Measurements from ENCODE around the gene CDC37L1.
A peak's percentile ranks its signal among the peaks of the same experiment; 100 is the strongest.

The CDC37L1 gene

DNA sequence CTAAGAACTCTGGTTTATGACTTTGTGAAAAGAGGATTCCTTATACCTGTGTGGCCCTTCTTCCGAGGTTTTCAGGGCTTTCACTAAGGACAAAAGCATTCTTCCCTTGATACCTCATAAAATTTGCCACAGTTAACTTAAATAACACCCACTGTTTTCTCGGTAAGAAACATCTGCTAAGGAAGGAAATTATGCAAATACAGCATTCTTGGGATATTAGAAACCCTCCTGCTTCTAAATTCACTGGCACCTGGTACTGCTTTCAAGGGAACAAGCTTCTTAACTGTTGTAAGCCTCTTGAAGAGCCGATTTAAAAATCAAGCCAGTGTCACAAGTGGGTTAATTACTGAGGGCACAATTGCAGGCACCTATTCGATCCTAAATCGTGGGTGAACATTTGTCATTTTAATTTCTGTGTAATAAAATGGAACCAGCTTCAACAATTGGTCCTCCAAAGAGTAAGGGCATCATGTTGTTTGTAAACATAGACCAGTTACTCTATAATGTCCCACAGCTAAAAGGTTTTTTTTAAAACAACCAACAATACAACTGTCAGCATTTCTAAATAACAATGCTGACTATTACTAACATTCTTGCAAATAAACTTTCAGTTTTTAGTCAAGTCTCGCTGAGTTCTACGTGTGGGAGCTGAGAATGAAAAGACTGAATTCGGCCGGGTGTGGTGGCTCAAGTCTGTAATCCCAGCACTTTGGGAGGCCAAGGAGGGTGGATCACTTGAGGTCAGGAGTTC lies 35.1 kb downstream of the CDC37L1 start:
- TF ChIP-seq POLR2A (IDR thresholded peaks at IDR 0.05; ENCODE audit: low read depth, low read length): no peak
- no peak for FAIRE-seq
- DNase-seq (ENCODE audit: insufficient read length, low spot score): no peak

DNA sequence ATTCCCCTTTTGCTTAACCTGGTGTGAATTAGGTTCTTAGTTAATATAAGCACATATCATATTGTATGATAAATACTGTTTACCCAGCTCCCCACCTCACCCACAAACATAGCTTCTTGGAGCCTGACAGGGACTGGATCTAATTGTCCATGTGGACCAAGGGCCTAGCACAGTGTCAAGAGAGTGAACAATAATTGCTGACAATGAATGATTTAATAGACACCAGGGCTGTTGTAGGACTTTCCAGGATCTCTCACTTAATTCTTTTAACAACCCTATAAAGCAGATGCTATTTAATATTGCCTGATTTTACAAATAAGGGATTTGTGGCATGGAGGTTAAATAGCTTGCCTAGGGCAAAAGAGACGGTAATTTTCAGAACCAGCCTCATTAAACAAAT lies 36.8 kb downstream of the CDC37L1 start:
- FAIRE-seq: no peak
- DNase-seq (ENCODE audit: insufficient read length, low spot score): no peak
- no peak for TF ChIP-seq POLR2A (IDR thresholded peaks at IDR 0.05; ENCODE audit: low read depth, low read length)

DNA sequence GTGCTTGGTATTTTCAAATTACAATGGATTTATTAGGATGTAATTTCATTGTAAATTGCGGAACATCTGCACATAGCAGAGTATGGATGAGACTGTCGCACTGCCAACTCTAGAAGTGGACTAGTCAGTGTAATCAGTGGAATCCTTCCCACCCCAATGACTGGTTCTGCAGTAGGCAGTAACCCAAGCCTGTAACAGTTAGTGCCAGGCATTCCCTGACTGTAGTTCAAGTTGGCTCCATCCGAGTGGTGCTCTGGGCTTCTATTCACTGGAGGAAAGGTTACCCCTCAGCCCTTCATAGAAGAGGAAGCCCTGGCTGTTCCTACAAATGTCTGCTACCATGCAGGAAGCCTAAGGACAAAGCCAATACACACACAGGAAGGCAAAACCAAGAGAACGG lies 38.4 kb downstream of the CDC37L1 start:
- DNase-seq (ENCODE audit: insufficient read length, low spot score) (no peak), FAIRE-seq (no peak)
- TF ChIP-seq POLR2A (IDR thresholded peaks at IDR 0.05; ENCODE audit: low read depth, low read length): no peak

DNA sequence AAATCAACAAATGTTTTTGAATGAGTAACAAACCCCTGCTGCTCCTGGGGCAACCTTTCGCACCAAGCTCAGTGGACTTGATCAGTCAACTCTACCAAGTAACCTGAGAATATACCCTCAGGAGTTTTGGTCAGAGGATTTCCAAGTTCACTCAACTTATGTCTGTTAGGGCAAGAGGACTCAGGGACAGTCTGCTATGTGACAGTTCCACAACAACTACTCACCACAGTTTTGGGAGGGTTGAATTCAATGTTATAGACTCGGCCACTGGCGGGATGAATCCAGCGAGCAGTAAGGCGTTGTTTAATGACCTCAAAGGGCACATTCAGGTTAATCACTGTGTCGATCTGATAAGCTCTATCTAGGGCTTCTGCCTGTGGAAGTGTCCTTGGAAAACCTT lies 39.5 kb downstream of the CDC37L1 start:
- DNase-seq (ENCODE audit: insufficient read length, low spot score) (no peak), FAIRE-seq (no peak)
- no peak for TF ChIP-seq POLR2A (IDR thresholded peaks at IDR 0.05; ENCODE audit: low read depth, low read length)

DNA sequence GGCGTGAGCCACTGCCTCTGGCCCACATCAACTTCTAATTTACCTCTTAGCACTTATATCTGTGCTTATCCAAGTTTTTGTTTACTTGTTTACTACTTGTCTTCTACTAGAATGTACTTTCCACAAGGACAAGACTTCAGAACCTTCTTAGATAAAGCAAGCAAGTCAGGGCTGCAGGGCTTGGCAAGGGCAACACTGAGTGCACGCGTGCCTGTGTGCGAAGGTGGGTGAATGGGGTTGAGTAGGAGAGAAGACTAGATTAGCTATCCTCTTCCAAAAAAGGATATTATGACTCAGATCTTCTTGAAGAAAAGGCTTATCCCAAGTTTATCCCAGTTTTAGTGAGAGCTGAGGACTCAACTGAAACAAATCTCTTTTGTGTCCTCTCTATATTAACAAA lies 42.4 kb downstream of the CDC37L1 start:
- DNase-seq (ENCODE audit: insufficient read length, low spot score): no peak
- FAIRE-seq: no peak
- no peak for TF ChIP-seq POLR2A (IDR thresholded peaks at IDR 0.05; ENCODE audit: low read depth, low read length)

DNA sequence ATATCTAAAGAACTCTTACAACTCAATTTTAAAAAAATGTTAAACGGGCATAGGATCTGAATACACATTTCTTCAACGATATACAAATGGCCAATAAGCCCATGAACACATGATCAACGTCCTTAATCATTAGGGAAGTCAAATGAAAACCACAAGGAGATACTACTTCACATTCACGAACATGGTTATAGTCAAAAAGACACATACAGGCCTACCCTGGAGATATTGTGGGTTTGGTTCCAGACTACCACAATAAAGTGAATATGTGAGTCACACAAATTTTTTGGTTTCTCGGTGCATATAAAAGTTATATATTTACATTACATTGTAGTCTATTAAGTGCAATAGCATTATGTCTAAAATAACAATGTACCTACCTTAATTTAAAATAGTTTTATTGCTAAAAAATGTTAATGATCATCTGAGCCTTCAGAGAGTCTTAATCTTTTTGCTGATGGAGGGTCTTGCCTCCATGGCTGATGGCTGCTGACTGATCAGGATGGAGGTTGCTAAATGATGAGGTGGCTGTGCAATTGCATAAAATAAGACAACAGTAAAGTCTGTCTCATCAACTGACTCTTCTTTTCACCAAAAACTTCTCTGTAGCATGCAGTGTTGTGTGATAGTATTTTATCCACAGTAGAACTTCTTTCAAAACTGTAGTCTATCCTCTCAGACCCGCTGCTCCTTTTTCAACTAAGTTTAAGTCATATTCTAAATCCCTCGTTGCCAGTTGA lies 46.5 kb downstream of the CDC37L1 start:
- no peak for TF ChIP-seq POLR2A (IDR thresholded peaks at IDR 0.05; ENCODE audit: low read depth, low read length)
- DNase-seq (ENCODE audit: insufficient read length, low spot score): no peak
- FAIRE-seq: no peak

DNA sequence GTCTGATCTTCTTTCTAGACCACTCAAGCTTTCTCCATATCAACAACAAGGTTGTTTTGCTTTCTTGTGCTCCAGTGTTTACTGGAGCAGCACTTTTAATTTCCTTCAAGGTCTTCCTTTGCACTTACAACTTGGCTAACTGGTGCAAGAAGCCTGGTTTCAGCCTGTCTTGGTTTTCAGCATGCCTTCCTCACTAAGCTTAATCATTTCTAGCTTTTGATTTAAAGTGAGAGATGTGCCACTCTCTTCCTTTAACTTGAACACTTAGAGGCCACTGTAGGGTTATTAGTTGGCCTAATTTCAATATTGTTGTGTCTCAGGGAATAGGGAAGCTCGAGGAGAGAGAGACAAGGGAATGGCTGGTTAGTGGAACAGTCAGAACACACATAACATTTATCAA lies 48.2 kb downstream of the CDC37L1 start:
- DNase-seq (ENCODE audit: insufficient read length, low spot score) (no peak), FAIRE-seq (no peak)
- no peak for TF ChIP-seq POLR2A (IDR thresholded peaks at IDR 0.05; ENCODE audit: low read depth, low read length)

DNA sequence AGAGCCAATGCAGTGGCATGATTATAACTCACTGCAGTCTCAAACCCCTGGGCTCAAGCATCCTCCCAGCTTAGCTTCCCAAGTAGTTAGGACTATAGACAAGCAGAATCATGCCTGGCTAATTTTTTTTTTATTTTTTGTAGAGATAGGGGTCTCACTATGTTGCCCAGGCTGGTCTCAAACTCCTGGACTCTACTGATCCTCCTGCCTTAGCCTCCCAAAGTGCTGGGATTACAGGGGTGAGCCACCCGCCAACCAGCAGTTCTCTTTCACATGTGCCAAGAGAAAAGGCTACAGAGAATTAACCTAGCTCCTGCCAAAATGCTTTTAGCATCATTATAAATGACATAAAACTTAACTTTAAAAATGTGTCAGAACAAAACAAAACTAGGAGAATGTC lies 53.5 kb downstream of the CDC37L1 start:
- FAIRE-seq: no peak
- DNase-seq (ENCODE audit: insufficient read length, low spot score): no peak
- no peak for TF ChIP-seq POLR2A (IDR thresholded peaks at IDR 0.05; ENCODE audit: low read depth, low read length)

DNA sequence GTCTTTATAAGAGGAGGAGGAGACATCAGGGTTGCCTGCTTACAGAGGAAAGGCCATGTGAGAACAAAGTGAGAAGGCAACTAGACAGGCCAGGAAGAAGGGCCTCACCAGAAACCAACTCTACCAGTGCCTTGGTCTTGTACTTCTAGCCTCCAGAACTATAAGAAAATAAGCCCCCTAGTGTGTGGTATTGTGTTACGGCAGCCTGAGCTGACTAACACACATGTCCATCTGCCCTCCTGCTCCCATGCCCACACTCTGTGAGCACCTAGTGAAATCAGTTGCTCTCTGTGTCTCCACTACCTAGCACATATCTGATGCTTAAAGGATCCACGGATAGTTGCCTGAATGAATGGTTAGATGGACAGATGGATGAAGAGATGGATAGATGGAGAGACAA lies 54.8 kb downstream of the CDC37L1 start:
- DNase-seq (ENCODE audit: insufficient read length, low spot score): no peak
- no peak for FAIRE-seq
- TF ChIP-seq POLR2A (IDR thresholded peaks at IDR 0.05; ENCODE audit: low read depth, low read length): no peak

DNA sequence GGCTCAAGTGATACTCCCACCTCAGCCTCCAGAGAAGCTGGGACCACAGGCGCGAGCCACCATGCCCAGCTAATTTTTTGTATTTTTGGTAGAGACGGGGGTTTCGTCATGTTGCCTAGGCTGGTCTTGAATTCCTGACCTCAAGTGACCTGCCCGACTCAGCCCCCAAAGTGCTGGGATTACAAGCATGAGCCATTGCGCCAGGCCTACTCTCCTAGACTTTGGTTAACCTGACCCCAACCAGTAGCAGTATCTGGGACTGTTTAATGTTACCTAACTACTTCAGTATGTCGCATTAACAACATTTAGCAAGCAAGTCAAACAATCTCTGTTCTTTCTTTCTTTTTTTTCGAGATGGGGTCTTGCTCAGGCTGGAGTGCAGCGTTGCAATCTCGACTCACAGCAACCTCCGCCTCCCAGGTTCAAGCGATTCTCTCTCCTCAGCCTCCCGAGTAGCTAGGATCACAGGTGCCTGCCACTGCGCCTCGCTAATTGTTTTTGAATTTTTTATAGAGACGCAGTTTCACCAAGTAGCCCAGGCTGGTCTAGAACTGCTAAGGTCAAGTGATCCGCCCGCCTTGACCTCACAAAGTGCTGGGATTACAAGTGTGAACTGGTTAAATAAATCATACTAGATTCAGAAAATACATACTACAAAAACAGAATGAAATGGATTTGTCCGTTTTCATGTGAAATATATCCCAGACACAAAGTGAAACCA lies 59.7 kb downstream of the CDC37L1 start:
- DNase-seq (ENCODE audit: insufficient read length, low spot score): no peak
- FAIRE-seq: no peak

DNA sequence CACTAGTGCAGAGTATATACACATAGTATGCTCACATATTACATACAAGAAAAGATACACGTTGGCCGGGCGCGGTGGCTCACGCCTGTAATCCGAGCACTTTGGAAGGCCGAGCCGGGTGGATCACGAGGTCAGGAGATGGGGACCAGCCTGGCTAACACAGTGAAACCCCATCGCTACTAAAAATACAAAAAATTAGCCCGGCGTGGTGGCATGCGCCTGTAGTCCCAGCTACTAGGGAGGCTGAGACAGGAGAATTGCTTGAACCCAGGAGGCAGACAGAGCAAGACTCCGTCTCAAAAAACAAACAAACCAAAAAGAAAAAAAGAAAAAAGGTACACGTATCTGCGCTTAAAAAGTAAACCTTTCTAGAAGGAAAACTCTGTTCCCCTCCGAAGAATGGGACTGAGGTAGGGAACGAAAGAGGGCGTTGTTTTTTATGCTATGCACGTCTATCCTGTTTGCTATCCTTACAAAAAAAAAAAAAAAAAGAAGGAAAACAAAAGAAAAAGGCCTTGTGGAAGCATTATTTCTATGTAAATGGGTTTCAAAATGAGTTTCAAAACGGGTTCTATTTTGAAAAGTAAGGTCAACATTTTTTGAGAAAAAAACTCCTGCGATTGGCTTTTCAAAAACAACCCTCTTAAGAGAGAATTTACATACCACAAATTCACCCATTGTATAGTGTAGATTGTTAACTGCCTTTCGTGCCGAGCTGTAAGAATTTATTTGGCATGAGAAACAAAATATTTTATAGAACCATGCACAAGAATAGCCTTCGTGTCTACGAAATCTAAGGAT lies 60.4 kb downstream of the CDC37L1 start:
- no peak for TF ChIP-seq POLR2A (IDR thresholded peaks at IDR 0.05; ENCODE audit: low read depth, low read length)
- FAIRE-seq: peak; percentile 80
- DNase-seq (ENCODE audit: insufficient read length, low spot score): no peak

More for the DNA sequence above, 59.7 kb downstream of the CDC37L1 start:
- no peak for TF ChIP-seq POLR2A (IDR thresholded peaks at IDR 0.05; ENCODE audit: low read depth, low read length)

DNA sequence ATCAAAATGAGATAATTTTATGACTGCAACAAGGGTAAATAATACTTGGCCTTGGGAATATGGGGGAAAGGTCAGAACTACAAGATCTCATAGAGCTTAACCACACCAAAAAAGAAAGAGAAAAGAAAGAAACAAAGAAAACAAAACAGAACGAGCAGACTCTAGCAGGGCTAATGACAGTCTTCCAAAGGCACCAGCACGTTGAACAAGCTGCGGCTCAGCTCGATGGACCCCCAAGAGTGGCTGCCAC lies 60.9 kb downstream of the CDC37L1 start:
- FAIRE-seq: peak; percentile 65
- no peak for TF ChIP-seq POLR2A (IDR thresholded peaks at IDR 0.05; ENCODE audit: low read depth, low read length)
- peak; percentile 24 for DNase-seq (ENCODE audit: insufficient read length, low spot score)

DNA sequence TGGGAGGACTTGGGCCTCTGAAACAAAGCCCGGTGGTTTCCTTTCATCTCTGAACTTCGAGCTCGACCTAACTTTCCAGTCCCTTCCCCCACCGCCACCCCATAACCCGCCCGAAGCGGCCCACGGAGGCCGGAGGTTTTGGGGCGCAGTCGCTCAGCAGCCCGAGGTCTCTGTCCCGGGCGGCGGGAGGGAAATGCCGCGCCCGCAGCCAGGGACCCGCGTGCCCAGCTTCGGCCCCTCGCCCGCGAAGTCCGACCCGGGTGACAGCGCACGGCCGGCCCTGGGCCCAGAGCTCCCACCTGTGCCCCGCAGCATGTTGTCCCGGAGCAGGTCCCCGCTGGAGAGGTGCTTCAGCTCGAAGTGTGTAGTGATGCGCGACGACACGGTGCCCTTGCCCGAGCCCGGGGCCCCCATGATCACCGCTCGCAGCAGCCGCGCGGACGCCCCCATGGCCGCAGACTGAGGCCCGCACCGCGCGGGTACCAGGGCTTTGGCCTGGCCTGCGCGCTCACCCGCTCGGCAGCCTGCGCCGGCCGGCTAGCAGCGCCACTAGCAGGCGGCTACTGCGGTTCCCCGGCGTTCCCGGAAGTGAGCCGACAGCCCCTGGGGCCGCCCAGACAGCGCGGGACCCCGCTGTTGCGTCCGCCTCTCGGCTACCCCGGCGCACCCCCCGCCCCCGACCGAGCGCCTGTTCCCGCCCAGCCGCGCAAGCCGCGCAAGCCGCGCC lies 61.4 kb downstream of the CDC37L1 start, which contains the start of gene AK3:
AK3 (minus strand) TSS at position 565 of the 727 bp plus-strand sequence; CDS start at position 450, 115 bp downstream.
- DNase-seq (ENCODE audit: insufficient read length, low spot score) (peak; percentile 66), FAIRE-seq (no peak)
- peak; percentile 73 for TF ChIP-seq POLR2A (IDR thresholded peaks at IDR 0.05; ENCODE audit: low read depth, low read length)
